K562 (cell line): Measurements from ENCODE around the gene S100P.

Source experiments
- EP300 ChIP-seq: IDR thresholded peaks from 2 replicates; pipeline ENCODE4 v1.6.1; 2012; ENCODE audit warnings: low read length, improper control_type of control experiment
- POU5F1 ChIP-seq: fragments of 150-350 bp; IDR thresholded peaks from 2 replicates; pipeline ENCODE4 v1.6.1; 2014; ENCODE audit warnings: borderline replicate concordance, low read length, low read depth, mild to moderate bottlenecking; ENCODE audit not compliant: partially characterized antibody
- SIX5 ChIP-seq, 2 experiments: IDR thresholded peaks; 2 replicates each; pipeline ENCODE4 v1.6.1; 2011; ENCODE audit warnings: low read length in 2 of 2, borderline replicate concordance in 1 of 2, low read depth in 1 of 2, mild to moderate bottlenecking in 1 of 2, moderate library complexity in 1 of 2; ENCODE audit not compliant: insufficient read depth in 1 of 2
- SMARCC2 ChIP-seq: fragments of 450-650 bp; IDR thresholded peaks from 2 replicates; pipeline ENCODE4 v1.6.1; 2017; ENCODE audit warnings: antibody characterized with exemption, moderate library complexity, mild to moderate bottlenecking, low read depth
- TEAD4 ChIP-seq, 2 experiments: sonication (generic) in 1 of 2; formaldehyde crosslinking in 1 of 2; IDR thresholded peaks; 2 replicates each; pipeline versions ENCODE4 v1.6.1 to v1.8.0; 2012 to 2022; ENCODE audit warnings: borderline replicate concordance in 1 of 2, inconsistent platforms in 1 of 2, low read length in 1 of 2, mild to moderate bottlenecking in 1 of 2, missing genetic modification reagents in 1 of 2
- ZNF175 ChIP-seq: fragments of 200-800 bp; sonication (Bioruptor generic); IDR thresholded peaks from 2 replicates; pipeline ENCODE4 v1.6.1; 2016; ENCODE audit warnings: low read depth, mild to moderate bottlenecking, missing genetic modification characterization, missing compliant biosample characterization
- ZNF277 ChIP-seq: fragments of 250-450 bp; sonication (Bioruptor Pico); IDR thresholded peaks from 2 replicates; pipeline ENCODE4 v1.8.0; 2022; ENCODE audit warnings: inconsistent platforms, mild to moderate bottlenecking, moderate library complexity, borderline replicate concordance
- ZNF583 ChIP-seq: fragments of 250-450 bp; sonication (Bioruptor Pico); IDR thresholded peaks from 2 replicates; pipeline ENCODE4 v1.4.0; 2020
- TF ChIP-seq, protein P1 (sequence below): fragments of 250-450 bp; sonication (Bioruptor Pico); IDR thresholded peaks from 2 replicates; pipeline ENCODE4 v1.4.0; 2020; ENCODE audit warnings: mild to moderate bottlenecking, moderate library complexity
- TF ChIP-seq, protein P2 (sequence below): sonication (generic); formaldehyde crosslinking; IDR thresholded peaks from 2 replicates; pipeline ENCODE4 v1.8.0; 2022; ENCODE audit warnings: mild to moderate bottlenecking, missing genetic modification reagents

DNA sequence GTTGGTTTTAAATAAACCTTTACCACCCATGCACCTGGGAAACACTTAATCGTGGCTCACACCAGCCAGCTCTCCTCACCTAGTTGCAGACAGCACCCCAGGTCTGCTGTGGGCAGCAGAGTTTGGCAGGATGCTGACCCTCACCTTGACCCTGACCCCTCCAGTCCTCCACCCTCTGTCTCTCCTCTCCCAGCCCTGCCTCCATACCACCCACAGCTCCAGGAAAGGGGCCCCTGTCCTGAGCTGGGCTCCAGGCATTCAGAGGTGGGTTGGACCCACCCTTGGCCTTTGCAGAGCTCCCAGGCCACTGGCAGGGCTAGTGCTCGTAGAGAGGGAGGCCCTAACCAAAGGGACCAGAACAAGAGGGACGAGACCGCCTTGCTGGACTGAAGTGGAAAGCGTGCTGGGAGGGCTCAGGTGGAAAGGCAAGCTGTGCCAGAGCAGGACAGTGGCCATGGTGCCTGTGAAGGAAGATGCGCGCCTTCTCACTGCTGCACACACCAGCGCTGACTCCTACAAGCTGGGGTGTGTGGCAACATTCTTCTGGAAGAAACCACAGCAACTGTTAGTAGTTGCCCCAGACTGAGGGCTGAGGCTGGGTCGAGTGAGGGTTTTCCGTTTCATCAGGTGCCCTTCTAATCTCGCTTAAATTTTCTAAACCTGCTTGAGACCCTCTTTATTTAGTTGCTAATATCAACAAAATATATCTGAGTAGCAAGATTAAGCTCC lies 10.7 kb upstream of the S100P start:
- TF ChIP-seq ZNF175 (CRISPR knock-in tag): no peak
- TF ChIP-seq POU5F1: no peak
- no peak for TF ChIP-seq SIX5 (IDR thresholded peaks at IDR 0.05; ENCODE audit: borderline replicate concordance in 1 of 2, insufficient read depth in 1 of 2, low read depth in 1 of 2, low read length in 2 of 2)
- TF ChIP-seq EP300: no peak
- no peak for TF ChIP-seq SMARCC2
- TF ChIP-seq ZNF277 (CRISPR knock-in tag): no peak
- TF ChIP-seq, protein P1, sequence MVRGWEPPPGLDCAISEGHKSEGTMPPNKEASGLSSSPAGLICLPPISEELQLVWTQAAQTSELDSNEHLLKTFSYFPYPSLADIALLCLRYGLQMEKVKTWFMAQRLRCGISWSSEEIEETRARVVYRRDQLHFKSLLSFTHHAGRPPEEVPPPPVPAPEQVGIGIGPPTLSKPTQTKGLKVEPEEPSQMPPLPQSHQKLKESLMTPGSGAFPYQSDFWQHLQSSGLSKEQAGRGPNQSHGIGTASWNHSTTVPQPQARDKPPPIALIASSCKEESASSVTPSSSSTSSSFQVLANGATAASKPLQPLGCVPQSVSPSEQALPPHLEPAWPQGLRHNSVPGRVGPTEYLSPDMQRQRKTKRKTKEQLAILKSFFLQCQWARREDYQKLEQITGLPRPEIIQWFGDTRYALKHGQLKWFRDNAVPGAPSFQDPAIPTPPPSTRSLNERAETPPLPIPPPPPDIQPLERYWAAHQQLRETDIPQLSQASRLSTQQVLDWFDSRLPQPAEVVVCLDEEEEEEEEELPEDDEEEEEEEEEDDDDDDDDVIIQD (CRISPR knock-in tag): no peak
- no peak for TF ChIP-seq ZNF583
- no peak for TF ChIP-seq TEAD4 (IDR thresholded peaks at IDR 0.05; ENCODE audit: low read length)
- TF ChIP-seq TEAD4 (CRISPR knock-in tag; IDR thresholded peaks at IDR 0.05; ENCODE audit: borderline replicate concordance): no peak
- TF ChIP-seq, protein P2, sequence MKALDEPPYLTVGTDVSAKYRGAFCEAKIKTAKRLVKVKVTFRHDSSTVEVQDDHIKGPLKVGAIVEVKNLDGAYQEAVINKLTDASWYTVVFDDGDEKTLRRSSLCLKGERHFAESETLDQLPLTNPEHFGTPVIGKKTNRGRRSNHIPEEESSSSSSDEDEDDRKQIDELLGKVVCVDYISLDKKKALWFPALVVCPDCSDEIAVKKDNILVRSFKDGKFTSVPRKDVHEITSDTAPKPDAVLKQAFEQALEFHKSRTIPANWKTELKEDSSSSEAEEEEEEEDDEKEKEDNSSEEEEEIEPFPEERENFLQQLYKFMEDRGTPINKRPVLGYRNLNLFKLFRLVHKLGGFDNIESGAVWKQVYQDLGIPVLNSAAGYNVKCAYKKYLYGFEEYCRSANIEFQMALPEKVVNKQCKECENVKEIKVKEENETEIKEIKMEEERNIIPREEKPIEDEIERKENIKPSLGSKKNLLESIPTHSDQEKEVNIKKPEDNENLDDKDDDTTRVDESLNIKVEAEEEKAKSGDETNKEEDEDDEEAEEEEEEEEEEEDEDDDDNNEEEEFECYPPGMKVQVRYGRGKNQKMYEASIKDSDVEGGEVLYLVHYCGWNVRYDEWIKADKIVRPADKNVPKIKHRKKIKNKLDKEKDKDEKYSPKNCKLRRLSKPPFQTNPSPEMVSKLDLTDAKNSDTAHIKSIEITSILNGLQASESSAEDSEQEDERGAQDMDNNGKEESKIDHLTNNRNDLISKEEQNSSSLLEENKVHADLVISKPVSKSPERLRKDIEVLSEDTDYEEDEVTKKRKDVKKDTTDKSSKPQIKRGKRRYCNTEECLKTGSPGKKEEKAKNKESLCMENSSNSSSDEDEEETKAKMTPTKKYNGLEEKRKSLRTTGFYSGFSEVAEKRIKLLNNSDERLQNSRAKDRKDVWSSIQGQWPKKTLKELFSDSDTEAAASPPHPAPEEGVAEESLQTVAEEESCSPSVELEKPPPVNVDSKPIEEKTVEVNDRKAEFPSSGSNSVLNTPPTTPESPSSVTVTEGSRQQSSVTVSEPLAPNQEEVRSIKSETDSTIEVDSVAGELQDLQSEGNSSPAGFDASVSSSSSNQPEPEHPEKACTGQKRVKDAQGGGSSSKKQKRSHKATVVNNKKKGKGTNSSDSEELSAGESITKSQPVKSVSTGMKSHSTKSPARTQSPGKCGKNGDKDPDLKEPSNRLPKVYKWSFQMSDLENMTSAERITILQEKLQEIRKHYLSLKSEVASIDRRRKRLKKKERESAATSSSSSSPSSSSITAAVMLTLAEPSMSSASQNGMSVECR: no peak
